GM12892 (cell line): Measurements from ENCODE around the gene CDH4.

Experiments used
- DNase-seq: peaks from one replicate; pipeline ENCODE4 v3.0.0; 2011; ENCODE audit not compliant: insufficient read length
- FAIRE-seq: peaks from 2 replicates; lab custom pipeline; 2011; peaks lifted over from hg19 to GRCh38; lab: Jason Lieb, UNC
- POLR2A ChIP-seq: IDR thresholded peaks from 2 replicates; pipeline ENCODE4 v1.6.1; 2011; ENCODE audit warnings: low read depth, low read length, control low read depth
- POLR2AphosphoS5 ChIP-seq: IDR thresholded peaks from 2 replicates; pipeline ENCODE4 v1.6.1; 2011; ENCODE audit warnings: low read depth, low read length, control low read depth
- TAF1 ChIP-seq: IDR thresholded peaks from 2 replicates; pipeline ENCODE4 v1.6.1; 2011; ENCODE audit warnings: low read depth, mild to moderate bottlenecking, control low read depth, low read length, borderline replicate concordance

CDH4 gene

GRCh38 chr20:61885759-61886715, 634.0 kb downstream of the CDH4 start:
- FAIRE-seq (no peak), DNase-seq (no peak)
- TF ChIP-seq TAF1 = no peak
- TF ChIP-seq POLR2AphosphoS5 = no peak

DNA sequence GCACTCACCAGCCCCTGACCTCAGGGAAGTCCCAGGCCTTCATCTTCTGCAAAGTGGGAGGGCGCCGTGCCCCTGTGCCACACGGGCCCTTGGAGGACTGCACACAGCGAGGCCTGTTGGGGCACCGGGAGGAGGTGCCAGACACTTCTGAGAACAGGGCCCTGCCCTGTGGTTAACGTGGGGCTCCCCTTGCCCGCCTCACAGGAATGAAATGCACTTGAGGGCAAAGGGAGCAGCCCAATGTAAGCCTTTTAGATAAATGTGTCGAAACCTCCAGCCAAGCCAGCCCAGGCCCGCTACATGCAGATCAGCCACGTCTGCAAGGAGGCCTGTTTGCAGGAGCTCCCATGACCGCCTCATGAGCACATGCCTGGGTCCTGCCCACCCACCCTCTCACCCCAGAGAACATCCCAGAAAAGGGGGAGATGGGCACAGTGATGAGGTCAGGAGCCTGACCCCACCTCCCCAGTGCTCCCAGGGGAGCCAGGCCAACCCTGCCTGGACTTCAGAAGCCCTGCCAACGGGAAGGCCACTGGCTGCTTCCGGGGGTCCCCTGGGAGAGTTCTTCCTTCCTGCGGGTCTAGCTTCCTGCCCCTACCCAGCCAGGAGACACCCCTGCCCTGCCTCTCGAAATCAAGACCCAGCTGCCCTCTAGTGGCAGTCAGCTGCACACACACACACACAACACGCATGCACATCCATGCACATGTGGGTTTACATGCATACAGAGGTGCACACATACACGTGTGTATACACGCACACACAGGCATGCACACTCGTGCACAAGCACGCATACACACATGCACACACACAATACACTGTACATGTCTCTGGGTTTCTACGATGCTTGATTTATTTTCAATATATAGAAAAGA, 634.9 kb downstream of the CDH4 start:
- no peak for TF ChIP-seq TAF1
- no peak for TF ChIP-seq POLR2AphosphoS5
- no peak for TF ChIP-seq POLR2A
- FAIRE-seq (no peak), DNase-seq (peak; percentile 52)

- TF ChIP-seq POLR2AphosphoS5 = no peak
- no peak for TF ChIP-seq POLR2A
- FAIRE-seq (no peak), DNase-seq (no peak)
These were observed 635.6 kb downstream of the CDH4 start for GRCh38 chr20:61887596-61888093.

DNA sequence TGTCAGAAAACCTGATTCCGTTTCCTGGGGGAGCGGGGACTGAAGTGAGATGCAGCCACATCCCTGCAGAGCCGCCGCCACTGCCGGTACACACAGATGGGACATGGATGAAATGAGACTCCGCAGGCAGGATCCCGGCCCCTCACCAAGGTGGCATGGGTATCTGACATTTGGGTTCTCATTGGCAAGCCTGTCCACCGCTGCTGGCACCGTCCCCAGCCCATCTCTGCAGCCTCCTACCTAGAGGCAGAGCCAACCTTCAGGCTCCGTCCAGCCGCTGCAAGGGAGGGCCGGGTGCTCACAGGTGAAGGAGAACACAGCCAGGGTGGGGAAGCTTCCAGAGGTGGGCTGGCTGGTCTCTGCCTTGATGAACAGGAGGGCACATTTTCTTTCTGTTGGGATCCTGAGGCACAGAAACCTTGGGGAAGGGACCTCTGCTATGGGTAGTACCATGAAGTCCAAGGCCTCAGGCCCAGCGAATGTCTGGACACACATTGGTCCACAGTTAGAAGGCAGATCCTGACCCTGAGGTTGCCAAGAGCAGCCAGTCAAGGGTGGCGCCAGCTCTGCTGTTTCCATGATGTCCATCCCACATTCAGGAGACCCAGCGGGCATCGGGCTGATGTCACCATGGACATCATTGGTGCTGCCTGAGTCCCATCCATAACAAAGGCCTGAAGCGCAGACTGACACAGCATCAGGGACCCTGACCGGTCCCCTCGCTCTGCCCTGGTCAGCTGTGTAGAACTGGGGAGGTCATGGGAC, 636.2 kb downstream of the CDH4 start:
- no peak for TF ChIP-seq TAF1
- TF ChIP-seq POLR2AphosphoS5 = no peak
- TF ChIP-seq POLR2A = no peak
- DNase-seq (no peak), FAIRE-seq (no peak)

- FAIRE-seq = no peak
- no peak for TF ChIP-seq POLR2A
- no peak for TF ChIP-seq TAF1
- TF ChIP-seq POLR2AphosphoS5 = no peak
- no peak for DNase-seq
These were observed 637.6 kb downstream of the CDH4 start for GRCh38 chr20:61889659-61890058.

- DNase-seq (no peak), FAIRE-seq (no peak)
- TF ChIP-seq TAF1 (no peak), POLR2AphosphoS5 (no peak), POLR2A (no peak)
These were observed 638.1 kb downstream of the CDH4 start for GRCh38 chr20:61890210-61890609.

- DNase-seq (no peak), FAIRE-seq (no peak)
- no peak for TF ChIP-seq POLR2AphosphoS5
- TF ChIP-seq TAF1 = no peak
- no peak for TF ChIP-seq POLR2A
These were observed 639.4 kb downstream of the CDH4 start for GRCh38 chr20:61891476-61891875.

DNA sequence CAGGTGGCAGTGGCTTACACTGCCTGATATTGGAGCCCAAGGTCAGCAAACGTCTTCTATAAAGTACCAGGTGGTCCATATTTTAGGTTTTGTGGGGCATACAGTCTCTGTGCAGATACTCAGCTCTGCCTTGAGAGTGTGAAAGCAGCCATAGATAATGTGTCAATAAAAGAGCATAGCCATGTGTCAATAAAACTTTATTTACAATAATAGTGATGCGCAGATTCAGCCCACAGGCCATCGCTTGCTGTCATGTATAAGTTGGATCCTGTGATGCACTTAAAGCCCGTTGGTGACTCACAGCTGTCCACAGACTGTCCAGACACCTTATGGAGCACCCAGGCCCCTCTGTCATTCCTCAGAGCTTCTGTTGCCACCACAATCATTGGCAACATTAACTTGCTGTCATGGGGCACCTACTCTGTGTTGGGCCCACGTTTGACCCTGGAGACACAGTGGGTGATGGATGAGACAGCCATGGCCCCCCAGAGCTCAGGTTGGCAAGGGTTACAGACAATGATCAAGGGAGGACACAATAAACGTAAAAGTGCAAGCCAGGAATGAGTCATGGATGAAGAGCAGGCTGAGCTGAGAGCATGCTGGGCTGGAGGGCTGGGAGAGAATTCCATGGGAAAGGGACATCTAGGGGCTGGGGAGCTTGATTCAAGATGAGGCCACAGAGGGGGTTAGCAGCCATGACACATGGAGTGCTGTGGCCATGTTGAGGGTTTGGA, 640.0 kb downstream of the CDH4 start:
- TF ChIP-seq TAF1 = no peak
- TF ChIP-seq POLR2A = no peak
- no peak for TF ChIP-seq POLR2AphosphoS5
- FAIRE-seq = no peak
- no peak for DNase-seq

- no peak for DNase-seq
- no peak for TF ChIP-seq POLR2AphosphoS5
- TF ChIP-seq TAF1 = no peak
- TF ChIP-seq POLR2A = no peak
- no peak for FAIRE-seq
These were observed 643.0 kb downstream of the CDH4 start for GRCh38 chr20:61895016-61895415.

DNA sequence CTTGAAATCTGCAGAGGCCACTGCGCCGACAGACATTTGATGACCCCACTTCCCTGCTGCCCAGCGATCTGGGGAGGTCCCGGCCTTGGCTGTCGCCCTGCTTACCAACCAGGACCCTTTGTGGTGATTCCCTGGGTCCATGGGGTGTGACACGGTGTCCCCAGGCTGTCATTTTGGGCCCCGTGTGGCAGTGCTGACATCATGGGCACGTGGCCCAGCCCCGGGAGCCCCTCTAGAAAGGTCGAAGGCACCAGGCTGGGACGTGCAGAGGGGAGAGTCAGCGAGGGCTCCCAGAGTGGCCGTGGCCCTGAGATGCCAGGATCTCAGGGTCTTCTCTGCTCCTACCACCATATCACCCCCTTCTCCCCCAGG, 643.6 kb downstream of the CDH4 start:
- TF ChIP-seq TAF1 (no peak), POLR2AphosphoS5 (no peak), POLR2A (no peak)
- no peak for FAIRE-seq
- DNase-seq = no peak
